Activated CD8-positive, alpha-beta memory T cell treated with anti-CD3 and anti-CD28 coated beads for 1 hour (primary cell): ENCODE data around the gene CUX1.
"Not testable (repeated sequence)": the region's sequence is repeated elsewhere in the genome, so short reads cannot be mapped to it uniquely, and the experiment has no call there.

Source experiments
- DNase-seq, 2 donors: peaks; one replicate each; pipeline ENCODE4 v3.0.0-alpha.2; 2020; ENCODE audit warnings: low read depth in 1 of 2; ENCODE audit errors: extremely low read depth in 1 of 2

CUX1 gene

GRCh38 chr7:102318482-102318971 lies 501.1 kb downstream of the CUX1 start:
- no peak for DNase-seq

GRCh38 chr7:102319671-102320070 lies 502.2 kb downstream of the CUX1 start:
- no peak for DNase-seq

- DNase-seq = no peak
Measured at GRCh38 chr7:102320181-102320580, 502.8 kb downstream of the CUX1 start.

- no peak for DNase-seq
Measured at GRCh38 chr7:102320601-102321350, 503.4 kb downstream of the CUX1 start.

GRCh38 chr7:102321351-102322201 lies 504.1 kb downstream of the CUX1 start:
- no peak for DNase-seq

GRCh38 chr7:102322202-102322715 lies 504.8 kb downstream of the CUX1 start:
- DNase-seq = no peak

- DNase-seq = no peak
Measured at GRCh38 chr7:102323914-102324195, 506.4 kb downstream of the CUX1 start.

- not testable (repeated sequence) for DNase-seq
Measured at GRCh38 chr7:102325106-102325505, 507.7 kb downstream of the CUX1 start.

GRCh38 chr7:102326157-102326889 lies 508.9 kb downstream of the CUX1 start:
- DNase-seq = no peak

- not testable (repeated sequence) for DNase-seq
Measured at GRCh38 chr7:102327183-102327582, 509.8 kb downstream of the CUX1 start.

- DNase-seq = not testable (repeated sequence)
Measured at GRCh38 chr7:102328863-102329262, 511.4 kb downstream of the CUX1 start.

GRCh38 chr7:102329366-102329765 lies 511.9 kb downstream of the CUX1 start:
- not testable (repeated sequence) for DNase-seq

- DNase-seq = not testable (repeated sequence)
Measured at GRCh38 chr7:102330666-102331460, 513.4 kb downstream of the CUX1 start.
